Glomerular visceral epithelial cell (primary cell): Measurements from ENCODE around the gene SSNA1.

ENCODE experiments used
- DNase-seq: peaks from one replicate; pipeline ENCODE4 v3.0.0-alpha.2; 2016; ENCODE audit errors: extremely low spot score

The SSNA1 gene

GRCh38 chr9:137188490-137189296, at the start of gene SSNA1, which contains the start of gene ANAPC2:
TSS of gene SSNA1 (plus strand) at chr9:137188676. CDS start at chr9:137188727, 51 bp downstream.
TSS of gene ANAPC2 (minus strand) at chr9:137188560. CDS start at chr9:137188532, 28 bp downstream.
- DNase-seq, result peak; percentile 94

- no peak for DNase-seq
Measured at GRCh38 chr9:137138722-137139467, 49.6 kb upstream of the SSNA1 start, which contains the start of gene GRIN1. TSS of gene GRIN1 (plus strand) at chr9:137139154. CDS start at chr9:137139487, 333 bp downstream.

GRCh38 chr9:137139468-137140150, 48.9 kb upstream of the SSNA1 start:
- DNase-seq, result no peak

- no peak for DNase-seq
Measured at GRCh38 chr9:137140151-137141012, 48.1 kb upstream of the SSNA1 start.

- DNase-seq, result no peak
Measured at GRCh38 chr9:137141050-137141810, 47.2 kb upstream of the SSNA1 start.

- DNase-seq, result no peak
Measured at GRCh38 chr9:137141976-137142936, 46.2 kb upstream of the SSNA1 start.

- DNase-seq, result no peak
Measured at GRCh38 chr9:137143459-137143858, 45.0 kb upstream of the SSNA1 start.

- no peak for DNase-seq
Measured at GRCh38 chr9:137145731-137146526, 42.5 kb upstream of the SSNA1 start.

- no peak for DNase-seq
Measured at GRCh38 chr9:137146527-137146918, 42.0 kb upstream of the SSNA1 start.

- DNase-seq, result no peak
Measured at GRCh38 chr9:137147091-137147792, 41.2 kb upstream of the SSNA1 start.

GRCh38 chr9:137147793-137148160, 40.7 kb upstream of the SSNA1 start:
- DNase-seq, result no peak

- no peak for DNase-seq
Measured at GRCh38 chr9:137148242-137148641, 40.2 kb upstream of the SSNA1 start.

GRCh38 chr9:137148661-137149060, 39.8 kb upstream of the SSNA1 start:
- no peak for DNase-seq

- DNase-seq, result no peak
Measured at GRCh38 chr9:137149363-137149762, 39.1 kb upstream of the SSNA1 start.

GRCh38 chr9:137149942-137150616, 38.4 kb upstream of the SSNA1 start:
- peak; percentile 25 for DNase-seq

GRCh38 chr9:137150617-137151457, 37.6 kb upstream of the SSNA1 start:
- DNase-seq, result peak; percentile 59
